Loucy (cell line): ENCODE data around the gene ZFP91.

ENCODE experiments used
- H2AFZ ChIP-seq: fragments of 200-600 bp; sonication (generic); 2 replicates; pipeline ENCODE4 v1.6.0; 2016; ENCODE audit warnings: antibody characterized with exemption, mild to moderate bottlenecking, low read length, moderate library complexity
- H3F3A ChIP-seq: fragments of 200-600 bp; 2 replicates; pipeline ENCODE4 v1.6.0; 2016; ENCODE audit warnings: antibody characterized with exemption, low read depth, mild to moderate bottlenecking
- H3K27me3 ChIP-seq: fragments of 200-600 bp; sonication (generic); 2 replicates; pipeline ENCODE4 v1.6.1; 2014; ENCODE audit warnings: low read length, mild to moderate bottlenecking; ENCODE audit not compliant: insufficient read depth, poor library complexity, severe bottlenecking
- H3K36me3 ChIP-seq: fragments of 200-600 bp; sonication (generic); 2 replicates; pipeline ENCODE4 v1.6.1; 2016; ENCODE audit warnings: low read length; ENCODE audit not compliant: insufficient read depth
- H3K4me1 ChIP-seq: fragments of 200-600 bp; sonication (generic); 2 replicates; pipeline ENCODE4 v1.5.1; 2014; ENCODE audit warnings: low read length, mild to moderate bottlenecking; ENCODE audit not compliant: insufficient read depth, poor library complexity, severe bottlenecking
- H3K4me2 ChIP-seq: fragments of 200-600 bp; sonication (generic); 2 replicates; pipeline ENCODE4 v1.6.0; 2014; ENCODE audit warnings: antibody characterized with exemption, low read length, low read depth, mild to moderate bottlenecking; ENCODE audit not compliant: poor library complexity, severe bottlenecking
- H3K4me3 ChIP-seq: fragments of 200-600 bp; sonication (generic); 2 replicates; pipeline ENCODE4 v1.5.1; 2014; ENCODE audit warnings: low read length, mild to moderate bottlenecking, mixed read lengths; ENCODE audit not compliant: poor library complexity, severe bottlenecking
- H3K79me2 ChIP-seq: fragments of 200-600 bp; sonication (generic); 2 replicates; pipeline ENCODE4 v1.6.1; 2014; ENCODE audit warnings: low read length; ENCODE audit not compliant: insufficient read depth
- H3K9ac ChIP-seq: fragments of 200-600 bp; sonication (generic); 2 replicates; pipeline ENCODE4 v1.6.0; 2014; ENCODE audit warnings: mild to moderate bottlenecking, low read depth, low read length, moderate library complexity; ENCODE audit not compliant: poor library complexity, severe bottlenecking
- H3K9me2 ChIP-seq: fragments of 200-600 bp; sonication (generic); replicated peaks from 2 replicates; pipeline ENCODE4 v1.6.1; 2016; ENCODE audit warnings: low read depth, low read length, mixed read lengths
- H3K9me3 ChIP-seq: fragments of 200-600 bp; sonication (generic); 2 replicates; pipeline ENCODE4 v1.6.1; 2014; ENCODE audit warnings: mild to moderate bottlenecking, antibody characterized with exemption, low read length, low read depth; ENCODE audit not compliant: insufficient read depth
- H4K20me1 ChIP-seq: fragments of 200-600 bp; sonication (generic); 2 replicates; pipeline ENCODE4 v1.6.0; 2014; ENCODE audit warnings: antibody characterized with exemption, low read length, mild to moderate bottlenecking; ENCODE audit not compliant: insufficient read depth, poor library complexity, severe bottlenecking
- EZH2phosphoT487 ChIP-seq: fragments of 200-600 bp; IDR thresholded peaks from 2 replicates; pipeline ENCODE4 v1.6.1; 2018; ENCODE audit warnings: antibody characterized with exemption, mild to moderate bottlenecking, moderate library complexity, borderline replicate concordance
- TF ChIP-seq, protein P1 (sequence below): fragments of 200-600 bp; sonication (generic); conservative IDR thresholded peaks from 2 replicates; pipeline ENCODE4 v1.5.1; 2014; ENCODE audit warnings: mild to moderate bottlenecking, antibody characterized with exemption, low read length

Gene ZFP91

DNA sequence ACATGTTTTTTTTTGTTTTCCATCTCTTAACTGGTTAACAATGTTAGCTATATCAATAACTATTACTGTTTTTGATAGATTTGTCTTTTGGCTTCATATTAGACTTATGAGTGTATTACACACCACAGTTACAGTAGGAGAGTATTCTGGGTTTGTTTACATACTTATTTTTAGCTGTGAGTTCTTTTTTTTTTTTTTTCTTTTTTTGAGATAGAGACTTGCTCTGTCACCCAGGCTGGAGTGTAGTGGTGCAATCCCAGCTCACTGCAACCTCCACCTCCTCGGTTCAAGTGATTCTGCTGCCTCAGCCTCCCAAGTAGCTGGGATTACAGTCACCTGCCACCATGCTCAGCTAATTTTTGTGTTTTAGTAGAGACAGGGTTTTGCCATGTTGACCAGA lies 71.6 kb downstream of the ZFP91 start:
- peaks cover 10% of the 10 kb centered on the region for H3K4me1 ChIP-seq
- H4K20me1 ChIP-seq = no peaks in the 10 kb centered on the region

DNA sequence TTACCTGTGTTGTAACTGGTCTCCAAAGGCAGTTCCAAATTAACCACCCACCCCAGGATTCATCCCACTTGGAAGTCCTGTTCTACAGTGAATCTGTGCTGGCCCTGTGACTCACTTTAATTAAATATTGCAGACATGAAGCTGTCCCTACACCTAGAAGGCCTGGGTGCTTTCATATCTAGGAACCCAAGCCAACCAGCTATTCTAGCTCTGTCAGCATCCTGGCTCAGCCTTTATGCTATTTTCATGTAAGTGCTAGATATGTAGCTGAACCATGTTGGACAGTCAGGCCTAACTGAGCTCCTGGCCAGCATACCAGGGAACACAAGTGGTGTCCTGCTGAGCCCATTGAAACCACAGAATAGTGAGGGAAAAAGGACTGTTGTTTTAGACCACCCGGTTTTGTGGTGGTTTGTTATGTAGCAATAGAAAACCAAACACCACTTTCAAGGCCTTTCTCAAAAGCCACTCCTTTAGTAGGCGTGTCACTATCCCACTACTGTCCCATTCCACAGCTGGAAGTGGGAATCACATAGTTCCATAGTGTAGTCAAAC lies 73.9 kb downstream of the ZFP91 start:
- Histone ChIP-seq H3F3A (no peaks in the 10 kb centered on the region), H3K79me2 (no peaks in the 10 kb centered on the region), H3K4me3 (no peak overlapping the region), H3K9ac (no peak overlapping the region), H3K27me3 (no peaks in the 10 kb centered on the region), H3K4me2 (no peak overlapping the region), H3K4me1 (peaks cover 6% of the 10 kb centered on the region), H3K9me2 (no peaks in the 10 kb centered on the region), H3K36me3 (no peaks in the 10 kb centered on the region), H2AFZ (no peak overlapping the region), H4K20me1 (no peaks in the 10 kb centered on the region), H3K9me3 (no peaks in the 10 kb centered on the region)
- no peak for TF ChIP-seq EZH2phosphoT487
- TF ChIP-seq, protein P1, sequence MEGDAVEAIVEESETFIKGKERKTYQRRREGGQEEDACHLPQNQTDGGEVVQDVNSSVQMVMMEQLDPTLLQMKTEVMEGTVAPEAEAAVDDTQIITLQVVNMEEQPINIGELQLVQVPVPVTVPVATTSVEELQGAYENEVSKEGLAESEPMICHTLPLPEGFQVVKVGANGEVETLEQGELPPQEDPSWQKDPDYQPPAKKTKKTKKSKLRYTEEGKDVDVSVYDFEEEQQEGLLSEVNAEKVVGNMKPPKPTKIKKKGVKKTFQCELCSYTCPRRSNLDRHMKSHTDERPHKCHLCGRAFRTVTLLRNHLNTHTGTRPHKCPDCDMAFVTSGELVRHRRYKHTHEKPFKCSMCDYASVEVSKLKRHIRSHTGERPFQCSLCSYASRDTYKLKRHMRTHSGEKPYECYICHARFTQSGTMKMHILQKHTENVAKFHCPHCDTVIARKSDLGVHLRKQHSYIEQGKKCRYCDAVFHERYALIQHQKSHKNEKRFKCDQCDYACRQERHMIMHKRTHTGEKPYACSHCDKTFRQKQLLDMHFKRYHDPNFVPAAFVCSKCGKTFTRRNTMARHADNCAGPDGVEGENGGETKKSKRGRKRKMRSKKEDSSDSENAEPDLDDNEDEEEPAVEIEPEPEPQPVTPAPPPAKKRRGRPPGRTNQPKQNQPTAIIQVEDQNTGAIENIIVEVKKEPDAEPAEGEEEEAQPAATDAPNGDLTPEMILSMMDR = no peak

More for the DNA sequence above, 71.6 kb downstream of the ZFP91 start:
- no peak overlapping the region for H3K4me2 ChIP-seq
- H3K9me2 ChIP-seq = no peaks in the 10 kb centered on the region
- no peak overlapping the region for H3K4me3 ChIP-seq
- H2AFZ ChIP-seq = no peak overlapping the region
- H3K79me2 ChIP-seq = no peaks in the 10 kb centered on the region
- TF ChIP-seq EZH2phosphoT487 = no peak
- TF ChIP-seq, protein P1 = no peak
- H3K9me3 ChIP-seq = no peaks in the 10 kb centered on the region; the same call in 1 of the 2 replicates
- H3F3A ChIP-seq = no peaks in the 10 kb centered on the region
- no peak overlapping the region for H3K9ac ChIP-seq
- no peaks in the 10 kb centered on the region for H3K27me3 ChIP-seq
- H3K36me3 ChIP-seq = no peaks in the 10 kb centered on the region

DNA sequence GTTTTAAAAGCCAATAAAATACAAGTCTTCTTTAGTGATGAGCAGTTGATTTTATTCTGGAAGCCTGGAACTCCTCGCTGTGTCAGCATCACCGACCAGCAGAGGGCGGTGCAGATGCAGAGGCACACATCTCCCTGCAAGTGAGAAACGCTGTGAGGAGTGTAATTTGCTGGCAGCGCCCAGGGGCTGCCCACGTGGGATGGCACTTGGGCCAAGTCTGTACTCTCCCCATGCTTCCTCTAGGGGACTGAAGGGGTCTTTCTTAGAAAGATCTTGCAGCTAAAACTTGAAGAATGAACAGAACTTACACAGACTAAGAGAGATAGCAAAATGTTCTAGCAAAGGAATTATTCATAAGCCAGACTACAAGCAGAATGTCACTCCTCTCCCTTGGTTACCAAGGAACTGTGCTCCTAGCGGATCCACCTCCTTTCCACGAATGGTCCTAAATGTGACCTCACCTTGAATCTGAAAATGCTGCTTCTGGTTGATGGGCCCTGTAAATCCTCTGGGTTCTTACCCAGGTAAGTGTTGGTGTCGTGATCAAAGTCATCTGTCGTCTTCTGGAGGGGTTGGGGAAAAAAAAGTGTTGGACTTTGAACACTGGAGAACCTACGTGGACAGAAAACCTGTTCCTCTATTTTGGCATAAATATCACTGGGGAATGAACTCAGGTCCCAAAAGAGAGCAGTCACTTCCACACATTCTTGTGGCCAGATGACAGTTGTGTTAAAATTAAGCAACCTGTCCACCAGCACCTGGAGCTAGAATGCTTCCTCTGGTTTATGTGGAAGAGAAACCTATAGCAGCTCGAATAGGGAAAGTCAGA lies 75.4 kb downstream of the ZFP91 start:
- no peak overlapping the region for H3K9ac ChIP-seq
- H2AFZ ChIP-seq = peak overlapping the region; percentile 48
- no peaks in the 10 kb centered on the region for H3K27me3 ChIP-seq
- H4K20me1 ChIP-seq = no peaks in the 10 kb centered on the region
- H3K4me3 ChIP-seq = no peak overlapping the region
- H3K9me2 ChIP-seq = no peaks in the 10 kb centered on the region
- no peaks in the 10 kb centered on the region for H3K36me3 ChIP-seq
- H3F3A ChIP-seq = no peaks in the 10 kb centered on the region
- TF ChIP-seq, protein P1 = peak; percentile 97
- TF ChIP-seq EZH2phosphoT487 = no peak
- H3K79me2 ChIP-seq = no peaks in the 10 kb centered on the region
- peaks cover 6% of the 10 kb centered on the region for H3K4me1 ChIP-seq
- H3K4me2 ChIP-seq = no peak overlapping the region
- no peaks in the 10 kb centered on the region for H3K9me3 ChIP-seq
